ENCODE measurements around the gene MORC4.

Gene MORC4

GRCh38 chrX:106905064-106905708 lies 94.8 kb downstream of the MORC4 start:
- no peak for DNase-seq

- DNase-seq = no peak
These were observed 96.0 kb downstream of the MORC4 start for GRCh38 chrX:106903856-106904528.

- no peak for DNase-seq
These were observed 96.7 kb downstream of the MORC4 start, which contains the start of gene RIPPLY1 for GRCh38 chrX:106903291-106903824. TSS of gene RIPPLY1 (minus strand) at chrX:106903341. CDS start at chrX:106903287, 54 bp downstream.

GRCh38 chrX:106902684-106903083 lies 97.3 kb downstream of the MORC4 start:
- DNase-seq = no peak

- DNase-seq = no peak
These were observed 98.2 kb downstream of the MORC4 start for GRCh38 chrX:106901781-106902219.

- no peak for DNase-seq
These were observed 98.7 kb downstream of the MORC4 start for GRCh38 chrX:106901341-106901740.

- DNase-seq = no peak
These were observed 100.2 kb downstream of the MORC4 start for GRCh38 chrX:106899841-106900240.

- peak; percentile 7 for DNase-seq
These were observed 100.7 kb downstream of the MORC4 start for GRCh38 chrX:106899276-106899675.

- peak; percentile 72 for DNase-seq
These were observed 101.5 kb downstream of the MORC4 start for GRCh38 chrX:106898462-106898861.

- no peak for DNase-seq
These were observed 102.8 kb downstream of the MORC4 start for GRCh38 chrX:106897259-106897658.

GRCh38 chrX:106894978-106895452 lies 105.0 kb downstream of the MORC4 start:
- DNase-seq = no peak

- DNase-seq = peak; percentile 70
These were observed 105.6 kb downstream of the MORC4 start for GRCh38 chrX:106894392-106894909.

GRCh38 chrX:106891762-106892460 lies 108.1 kb downstream of the MORC4 start:
- DNase-seq = no peak

Measured in hematopoietic multipotent progenitor cell treated with erythropoietin and hydrocortisone succinate and interleukin-3 and kit ligand, for 4 days (in vitro differentiated cells).